B cell (primary cell): Measurements from ENCODE around the gene CENPB.

Experiments used
- EZH2 ChIP-seq: IDR thresholded peaks from 2 replicates; pipeline ENCODE4 v1.6.1; 2012; ENCODE audit warnings: borderline replicate concordance, low read depth, mild to moderate bottlenecking, moderate library complexity, low read length; ENCODE audit not compliant: insufficient read depth, poor library complexity, severe bottlenecking
- TF ChIP-seq, protein P1 (sequence below): fragments of 200-600 bp; IDR thresholded peaks from one replicate; pipeline ENCODE4 v1.8.0; 2022; ENCODE audit warnings: antibody characterized with exemption, mild to moderate bottlenecking

DNA sequence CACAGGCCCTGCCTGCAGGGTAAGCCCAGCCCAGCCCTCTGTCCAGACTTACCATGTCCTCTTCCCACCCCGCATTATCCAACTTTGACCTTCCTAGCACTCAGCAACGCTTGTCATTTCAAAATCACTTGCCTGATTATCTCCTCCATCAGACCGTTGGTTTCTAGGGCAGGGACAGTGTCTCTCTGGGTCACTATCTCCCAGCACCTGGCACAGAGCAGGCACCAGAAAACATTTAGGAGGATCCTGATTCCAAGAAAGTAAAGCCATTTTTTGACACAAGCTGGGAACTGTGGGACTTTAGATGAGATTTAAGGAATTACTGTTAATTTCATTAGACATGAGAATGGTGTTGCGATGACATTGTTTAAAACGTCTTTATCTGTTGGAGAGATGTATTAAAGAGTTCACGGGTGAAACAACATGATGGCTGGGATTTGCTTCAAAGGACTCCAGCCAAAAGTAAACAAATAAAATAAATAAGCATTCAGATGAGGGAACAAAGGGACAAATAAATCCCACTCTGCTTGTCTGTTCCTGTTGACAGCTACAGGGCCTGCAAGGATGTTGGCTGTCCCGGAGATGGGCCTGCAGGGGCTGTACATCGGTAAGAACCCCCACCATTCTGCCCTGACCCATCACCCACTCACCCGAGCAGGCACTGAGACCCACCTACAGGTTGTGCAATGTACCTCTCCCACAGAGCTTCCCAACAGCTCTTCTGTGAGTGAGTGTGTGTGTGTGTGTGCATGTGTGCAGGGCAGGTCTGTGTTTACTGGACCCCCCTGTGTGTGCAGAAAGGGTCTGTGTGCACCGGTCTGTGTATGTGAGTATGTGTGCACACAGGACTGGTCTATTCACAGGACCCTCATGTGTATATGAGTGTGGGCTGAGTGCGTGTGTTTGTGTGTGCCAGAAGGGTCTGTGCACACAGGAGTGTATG, 48.2 kb downstream of the CENPB start:
- TF ChIP-seq EZH2: no peak
- TF ChIP-seq, protein P1, sequence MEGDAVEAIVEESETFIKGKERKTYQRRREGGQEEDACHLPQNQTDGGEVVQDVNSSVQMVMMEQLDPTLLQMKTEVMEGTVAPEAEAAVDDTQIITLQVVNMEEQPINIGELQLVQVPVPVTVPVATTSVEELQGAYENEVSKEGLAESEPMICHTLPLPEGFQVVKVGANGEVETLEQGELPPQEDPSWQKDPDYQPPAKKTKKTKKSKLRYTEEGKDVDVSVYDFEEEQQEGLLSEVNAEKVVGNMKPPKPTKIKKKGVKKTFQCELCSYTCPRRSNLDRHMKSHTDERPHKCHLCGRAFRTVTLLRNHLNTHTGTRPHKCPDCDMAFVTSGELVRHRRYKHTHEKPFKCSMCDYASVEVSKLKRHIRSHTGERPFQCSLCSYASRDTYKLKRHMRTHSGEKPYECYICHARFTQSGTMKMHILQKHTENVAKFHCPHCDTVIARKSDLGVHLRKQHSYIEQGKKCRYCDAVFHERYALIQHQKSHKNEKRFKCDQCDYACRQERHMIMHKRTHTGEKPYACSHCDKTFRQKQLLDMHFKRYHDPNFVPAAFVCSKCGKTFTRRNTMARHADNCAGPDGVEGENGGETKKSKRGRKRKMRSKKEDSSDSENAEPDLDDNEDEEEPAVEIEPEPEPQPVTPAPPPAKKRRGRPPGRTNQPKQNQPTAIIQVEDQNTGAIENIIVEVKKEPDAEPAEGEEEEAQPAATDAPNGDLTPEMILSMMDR: no peak
